Measurements from ENCODE around the gene MTAP. TPM values are rescaled to one million over a fixed set of nuclear protein-coding genes. Genes with fewer than 3 reads are reported as not detected.
"Not testable (repeated sequence)": the region's sequence is repeated elsewhere in the genome, so short reads cannot be mapped to it uniquely, and the experiment has no call there.

Gene MTAP
- total RNA-seq, 1 experiment from 2014 or later = 139 TPM

GRCh38 chr9:21945606-21946005 lies 143.2 kb downstream of the MTAP start:
- Mint-ChIP-seq H3K27me3 (ENCODE audit: unreplicated experiment) (no peaks in the 10 kb centered on the region), H3K27ac (ENCODE audit: unreplicated experiment) (no peak overlapping the region), H3K4me1 (ENCODE audit: low read depth, unreplicated experiment) (no peaks in the 10 kb centered on the region), H3K36me3 (ENCODE audit: insufficient read depth, unreplicated experiment) (no peaks in the 10 kb centered on the region), H3K4me3 (ENCODE audit: low read depth, unreplicated experiment) (no peak overlapping the region), H3K9me3 (ENCODE audit: low read depth, unreplicated experiment) (peaks cover 6% of the 10 kb centered on the region)
- TF ChIP-seq CTCF (IDR thresholded peaks at IDR 0.05; ENCODE audit: unreplicated experiment) = no peak
- CTCF ChIA-PET = interaction anchor here (0.7 kb wide), 1 partner anchor 70 kb away, joined by 5 read pairs; no protein-coding TSS in a partner anchor
- no TSS peak for BruUV-seq (replicated peaks)
- intact Hi-C loops (cut with micrococcal nuclease; ENCODE audit: unreplicated experiment) = no loop called here
- DNase-seq = no peak

- Mint-ChIP-seq H3K4me1 (ENCODE audit: low read depth, unreplicated experiment) (no peaks in the 10 kb centered on the region), H3K27ac (ENCODE audit: unreplicated experiment) (no peak overlapping the region), H3K27me3 (ENCODE audit: unreplicated experiment) (no peaks in the 10 kb centered on the region), H3K4me3 (ENCODE audit: low read depth, unreplicated experiment) (no peak overlapping the region), H3K9me3 (ENCODE audit: low read depth, unreplicated experiment) (no peaks in the 10 kb centered on the region), H3K36me3 (ENCODE audit: insufficient read depth, unreplicated experiment) (no peaks in the 10 kb centered on the region)
- no peak for DNase-seq
- no TSS peak for BruUV-seq (replicated peaks)
- CTCF ChIA-PET = no interaction called here
- intact Hi-C loops (cut with micrococcal nuclease; ENCODE audit: unreplicated experiment) = no loop called here
- TF ChIP-seq CTCF (IDR thresholded peaks at IDR 0.05; ENCODE audit: unreplicated experiment) = no peak
Measured at GRCh38 chr9:21958833-21959232, 156.4 kb downstream of the MTAP start.

GRCh38 chr9:21959268-21959667 lies 156.8 kb downstream of the MTAP start:
- H3K36me3 Mint-ChIP-seq (ENCODE audit: insufficient read depth, unreplicated experiment); DNase-seq; BruUV-seq (replicated peaks); H3K4me1 Mint-ChIP-seq (ENCODE audit: low read depth, unreplicated experiment); intact Hi-C loops (cut with micrococcal nuclease; ENCODE audit: unreplicated experiment); CTCF ChIA-PET; H3K9me3 Mint-ChIP-seq (ENCODE audit: low read depth, unreplicated experiment); H3K27ac Mint-ChIP-seq (ENCODE audit: unreplicated experiment); H3K4me3 Mint-ChIP-seq (ENCODE audit: low read depth, unreplicated experiment); H3K27me3 Mint-ChIP-seq (ENCODE audit: unreplicated experiment): not testable (repeated sequence)

- Mint-ChIP-seq H3K27ac (ENCODE audit: unreplicated experiment) (no peak overlapping the region), H3K9me3 (ENCODE audit: low read depth, unreplicated experiment) (no peaks in the 10 kb centered on the region), H3K27me3 (ENCODE audit: unreplicated experiment) (no peaks in the 10 kb centered on the region), H3K4me1 (ENCODE audit: low read depth, unreplicated experiment) (peaks cover 14% of the 10 kb centered on the region), H3K4me3 (ENCODE audit: low read depth, unreplicated experiment) (no peak overlapping the region), H3K36me3 (ENCODE audit: insufficient read depth, unreplicated experiment) (peaks cover 20% of the 10 kb centered on the region)
- intact Hi-C loops (cut with micrococcal nuclease; ENCODE audit: unreplicated experiment) = loop anchor here (5.0 kb wide), 1 partner anchor 39 kb away; no protein-coding TSS in a partner anchor
- no TSS peak for BruUV-seq (replicated peaks)
- CTCF ChIA-PET = no interaction called here
- TF ChIP-seq CTCF (IDR thresholded peaks at IDR 0.05; ENCODE audit: unreplicated experiment) = no peak
- DNase-seq = no peak
Measured at GRCh38 chr9:21961569-21961968, 159.1 kb downstream of the MTAP start.

- Mint-ChIP-seq H3K27ac (ENCODE audit: unreplicated experiment) (peak overlapping the region; percentile 33), H3K4me3 (ENCODE audit: low read depth, unreplicated experiment) (peak overlapping the region; percentile 61), H3K9me3 (ENCODE audit: low read depth, unreplicated experiment) (no peaks in the 10 kb centered on the region), H3K36me3 (ENCODE audit: insufficient read depth, unreplicated experiment) (peaks cover 51% of the 10 kb centered on the region), H3K4me1 (ENCODE audit: low read depth, unreplicated experiment) (peaks cover 16% of the 10 kb centered on the region), H3K27me3 (ENCODE audit: unreplicated experiment) (no peaks in the 10 kb centered on the region)
- CTCF ChIA-PET = no interaction called here
- no TSS peak for BruUV-seq (replicated peaks)
- TF ChIP-seq CTCF (IDR thresholded peaks at IDR 0.05; ENCODE audit: unreplicated experiment) = no peak
- intact Hi-C loops (cut with micrococcal nuclease; ENCODE audit: unreplicated experiment) = loop anchor here (5.0 kb wide), 1 partner anchor 43 kb away; no protein-coding TSS in a partner anchor
- DNase-seq = peak; percentile 56
Measured at GRCh38 chr9:21964925-21965385, 162.5 kb downstream of the MTAP start.
